Measurements from ENCODE around the gene SRRT.
"Not testable (repeated sequence)": the region's sequence is repeated elsewhere in the genome, so short reads cannot be mapped to it uniquely, and the experiment has no call there.

The SRRT gene

DNA sequence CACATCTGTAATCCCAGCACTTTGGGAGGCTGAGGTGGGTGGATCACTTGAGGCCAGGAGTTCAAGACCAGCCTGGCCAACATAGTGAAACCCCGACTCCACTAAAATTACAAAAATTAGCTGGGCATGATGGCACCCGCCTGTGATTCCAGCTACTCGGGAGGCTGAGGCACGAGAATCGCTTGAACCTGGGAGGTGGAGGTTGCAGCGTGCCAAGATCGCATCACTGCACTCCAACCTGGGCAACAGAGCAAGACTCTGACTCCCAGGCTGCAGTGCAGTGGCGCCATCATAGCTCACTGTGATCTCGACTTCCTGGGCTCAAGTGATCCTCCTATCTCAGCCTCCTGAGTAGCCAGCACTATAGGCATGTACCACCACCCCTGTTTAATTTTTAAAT, 20.0 kb upstream of the SRRT start:
- DNase-seq (ENCODE audit: low spot score); FAIRE-seq: not testable (repeated sequence)

DNA sequence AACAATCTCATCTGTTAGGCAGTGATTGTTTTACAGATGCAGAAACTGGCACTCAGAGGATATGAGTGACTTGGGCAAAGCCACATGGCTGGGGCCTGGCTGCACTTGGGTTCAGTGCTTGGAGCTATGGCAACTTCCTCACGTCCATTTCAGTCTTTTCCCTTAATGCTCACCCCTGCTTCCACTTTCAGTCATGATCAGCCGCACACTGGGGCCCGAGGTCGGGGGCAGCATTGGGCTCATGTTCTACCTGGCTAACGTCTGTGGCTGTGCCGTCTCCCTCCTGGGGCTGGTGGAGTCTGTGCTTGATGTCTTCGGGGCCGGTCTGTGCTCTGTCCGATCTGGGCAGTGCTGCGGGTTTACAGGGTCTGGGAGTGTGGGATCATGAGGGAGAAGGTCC, 19.4 kb upstream of the SRRT start:
- DNase-seq (ENCODE audit: low spot score) (no peak), FAIRE-seq (no peak)

DNA sequence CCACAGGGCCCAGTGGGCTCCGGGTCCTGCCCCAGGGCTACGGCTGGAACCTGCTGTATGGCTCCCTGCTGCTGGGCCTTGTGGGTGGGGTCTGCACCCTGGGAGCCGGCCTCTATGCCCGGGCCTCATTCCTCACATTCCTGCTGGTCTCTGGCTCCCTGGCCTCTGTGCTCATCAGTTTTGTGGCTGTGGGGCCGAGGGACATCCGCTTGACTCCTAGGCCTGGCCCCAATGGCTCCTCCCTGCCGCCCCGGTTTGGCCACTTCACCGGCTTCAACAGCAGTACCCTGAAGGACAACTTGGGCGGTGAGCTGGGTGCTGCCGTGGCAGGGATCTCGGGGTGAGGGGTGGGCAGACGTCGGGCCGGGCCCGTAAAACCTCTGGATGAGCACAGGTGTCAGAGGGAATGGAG, 18.0 kb upstream of the SRRT start:
- no peak for FAIRE-seq
- no peak for DNase-seq (ENCODE audit: low spot score)

DNA sequence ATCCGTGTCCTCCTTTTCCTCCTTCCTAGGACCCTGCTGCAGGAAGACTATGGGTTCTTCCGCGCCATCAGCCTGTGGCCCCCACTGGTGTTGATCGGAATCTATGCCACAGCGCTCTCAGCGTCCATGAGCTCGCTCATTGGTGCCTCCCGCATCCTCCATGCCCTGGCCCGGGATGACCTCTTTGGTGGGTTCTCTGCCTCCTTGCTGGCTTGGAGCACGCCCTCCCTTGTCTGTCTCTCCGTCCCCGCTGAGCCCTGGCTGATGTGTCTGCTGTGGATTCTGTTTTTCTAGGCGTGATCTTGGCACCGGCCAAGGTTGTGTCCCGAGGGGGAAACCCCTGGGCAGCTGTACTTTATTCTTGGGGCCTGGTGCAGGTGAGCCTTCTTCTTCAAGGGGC, 15.0 kb upstream of the SRRT start:
- FAIRE-seq (no peak), DNase-seq (ENCODE audit: low spot score) (no peak)

DNA sequence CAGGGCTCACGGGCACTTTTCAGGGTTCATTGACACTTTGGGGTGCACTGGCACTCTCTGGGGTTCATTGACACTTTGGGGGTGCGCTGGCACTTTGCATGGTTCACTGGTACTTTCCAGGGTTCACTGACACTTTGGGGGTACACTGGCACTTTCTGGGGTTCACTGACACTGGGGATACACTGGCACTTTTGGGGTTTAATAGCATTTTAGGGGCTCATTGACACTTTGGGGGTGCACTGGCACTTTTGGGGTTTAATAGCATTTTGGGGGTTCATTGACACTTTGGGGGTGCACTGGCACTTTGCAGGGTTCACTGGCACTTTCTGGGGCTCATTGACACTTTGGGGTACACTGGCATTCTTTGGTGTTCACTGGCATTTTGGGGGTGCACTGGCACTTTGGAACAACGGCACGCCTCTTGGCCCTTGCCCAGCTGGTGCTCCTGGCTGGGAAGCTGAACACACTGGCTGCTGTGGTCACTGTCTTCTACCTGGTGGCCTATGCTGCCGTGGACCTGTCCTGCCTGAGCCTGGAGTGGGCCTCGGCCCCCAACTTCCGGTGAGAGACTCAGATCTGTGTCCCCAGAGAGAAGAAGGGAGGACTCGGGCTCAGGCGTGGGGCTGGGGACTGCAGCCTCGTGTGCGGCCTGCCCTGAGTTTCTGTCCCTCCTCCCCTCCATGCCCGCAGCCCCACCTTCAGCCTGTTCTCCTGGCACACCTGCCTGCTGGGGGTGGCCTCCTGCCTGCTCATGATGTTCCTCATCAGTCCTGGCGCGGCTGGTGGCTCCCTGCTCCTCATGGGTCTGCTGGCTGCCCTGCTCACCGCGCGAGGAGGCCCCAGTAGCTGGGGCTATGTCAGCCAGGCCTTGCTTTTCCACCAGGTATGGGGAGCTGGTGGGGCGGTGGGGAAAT, 13.9 kb upstream of the SRRT start:
- DNase-seq (ENCODE audit: low spot score) (no peak), FAIRE-seq (no peak)

DNA sequence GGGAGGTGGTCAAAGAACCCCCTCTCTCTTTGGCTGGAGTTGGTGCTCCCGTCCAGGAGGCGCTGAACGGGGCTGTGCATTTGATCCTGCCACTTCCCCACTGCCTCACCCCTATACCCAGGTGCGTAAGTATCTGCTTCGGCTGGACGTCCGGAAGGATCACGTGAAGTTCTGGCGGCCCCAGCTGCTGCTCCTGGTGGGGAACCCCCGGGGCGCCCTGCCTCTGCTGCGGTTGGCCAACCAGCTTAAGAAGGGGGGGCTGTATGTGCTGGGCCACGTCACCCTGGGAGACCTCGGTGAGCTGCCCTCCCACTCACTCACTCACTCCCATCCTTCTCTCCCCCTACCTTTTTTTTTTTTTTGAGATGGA, 13.3 kb upstream of the SRRT start:
- no peak for FAIRE-seq
- no peak for DNase-seq (ENCODE audit: low spot score)

DNA sequence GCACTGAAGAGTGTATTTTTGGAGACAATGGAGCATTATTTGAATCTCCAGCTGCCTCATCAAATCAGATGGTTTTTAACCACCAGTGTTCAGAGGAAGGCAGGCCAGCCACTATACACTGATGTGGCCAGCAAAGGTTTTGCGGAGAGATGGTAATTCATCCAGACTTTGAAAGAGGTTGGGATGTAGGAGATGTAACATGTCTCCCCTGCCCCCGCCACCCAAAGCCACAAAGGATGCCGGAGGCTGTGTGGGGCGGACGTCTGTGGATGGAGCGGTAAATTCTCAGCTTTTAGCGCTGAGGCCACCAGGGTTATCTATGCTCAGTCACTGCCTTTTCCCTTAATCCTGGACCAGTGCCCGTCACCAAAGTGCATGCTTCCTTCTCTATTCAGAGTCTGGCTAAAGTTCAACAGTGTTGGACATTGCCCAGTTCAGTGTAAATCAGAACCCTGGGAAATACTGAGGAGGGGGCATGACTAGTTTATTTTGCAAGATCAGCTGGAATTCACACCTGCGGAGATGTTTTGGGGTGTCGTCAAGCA, 11.4 kb upstream of the SRRT start:
- FAIRE-seq = no peak

DNA sequence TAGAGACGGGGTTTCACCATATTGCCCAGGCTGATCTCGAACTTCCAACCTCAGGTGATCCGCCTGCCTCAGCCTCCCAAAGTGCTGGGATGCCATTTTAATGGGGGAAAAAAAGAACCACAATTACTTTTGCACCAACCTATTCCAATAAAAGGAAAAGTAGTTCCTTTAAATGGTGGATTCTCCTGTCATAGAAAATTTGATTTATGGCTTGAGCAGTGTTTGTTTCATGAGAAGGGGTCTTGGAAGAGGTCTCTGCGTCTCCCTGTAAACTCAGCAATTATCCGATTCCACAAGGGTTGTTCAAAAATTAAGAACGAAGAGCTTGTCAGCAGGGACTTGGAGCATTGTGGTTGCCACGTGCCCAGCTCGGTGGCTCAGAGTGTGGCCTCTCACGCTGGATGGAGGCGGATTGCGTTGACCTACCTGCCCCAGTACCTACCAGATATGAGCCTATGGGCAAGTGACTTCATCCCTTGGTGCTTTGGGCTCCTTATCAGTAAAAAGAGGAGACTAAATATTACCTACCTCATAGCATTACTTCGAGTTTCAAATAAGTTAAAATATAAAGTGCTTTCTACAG, 10.5 kb upstream of the SRRT start:
- DNase-seq (ENCODE audit: low spot score) = no peak
- no peak for FAIRE-seq

More for the DNA sequence above, 11.4 kb upstream of the SRRT start:
- peak; percentile 40 for DNase-seq (ENCODE audit: low spot score)

DNA sequence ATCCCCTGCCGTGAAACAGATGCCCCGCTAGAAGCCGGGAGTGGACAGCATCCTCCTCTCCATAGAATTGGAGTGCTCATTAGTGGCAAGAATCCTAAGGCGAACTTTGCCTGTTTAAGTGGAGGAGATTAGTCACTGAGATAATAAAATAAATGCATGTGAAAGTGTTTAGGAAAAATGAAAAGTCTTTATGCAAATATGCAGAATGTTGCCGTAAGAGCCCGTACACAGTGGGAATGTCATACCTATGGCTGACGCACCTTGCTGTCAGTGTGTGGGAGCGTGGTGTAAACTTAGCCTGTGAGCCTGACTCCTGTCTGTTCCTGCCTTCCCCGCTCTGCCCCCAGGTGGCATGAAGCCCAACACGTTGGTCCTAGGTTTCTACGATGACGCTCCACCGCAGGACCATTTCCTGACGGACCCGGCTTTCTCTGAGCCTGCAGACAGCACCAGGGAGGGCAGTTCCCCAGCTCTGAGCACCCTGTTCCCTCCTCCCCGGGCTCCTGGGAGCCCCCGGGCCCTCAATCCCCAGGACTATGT, 9.5 kb upstream of the SRRT start:
- DNase-seq (ENCODE audit: low spot score) (peak; percentile 48), FAIRE-seq (no peak)

DNA sequence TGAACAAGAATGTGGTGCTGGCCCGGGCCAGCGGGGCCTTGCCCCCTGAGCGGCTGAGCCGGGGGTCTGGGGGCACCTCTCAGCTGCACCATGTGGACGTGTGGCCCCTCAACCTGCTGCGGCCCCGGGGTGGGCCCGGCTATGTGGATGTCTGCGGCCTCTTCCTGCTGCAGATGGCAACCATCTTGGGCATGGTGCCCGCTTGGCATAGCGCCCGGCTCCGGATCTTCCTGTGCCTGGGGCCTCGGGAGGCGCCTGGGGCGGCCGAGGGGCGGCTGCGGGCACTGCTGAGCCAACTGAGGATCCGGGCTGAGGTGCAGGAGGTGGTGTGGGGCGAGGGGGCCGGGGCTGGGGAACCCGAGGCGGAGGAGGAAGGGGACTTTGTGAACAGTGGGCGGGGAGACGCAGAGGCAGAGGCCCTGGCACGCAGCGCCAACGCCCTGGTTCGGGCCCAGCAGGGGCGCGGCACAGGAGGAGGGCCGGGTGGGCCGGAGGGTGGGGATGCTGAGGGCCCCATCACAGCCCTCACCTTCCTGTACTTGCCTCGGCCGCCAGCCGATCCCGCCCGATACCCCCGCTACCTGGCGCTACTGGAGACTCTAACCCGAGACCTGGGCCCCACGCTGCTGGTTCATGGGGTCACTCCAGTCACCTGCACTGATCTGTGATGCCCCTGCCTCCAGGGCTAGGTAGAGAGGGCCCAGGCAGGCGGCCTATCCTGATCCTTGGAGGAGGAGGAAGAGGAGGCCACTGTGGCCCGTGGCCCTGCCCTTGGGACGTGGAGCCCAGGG, 8.8 kb upstream of the SRRT start:
- DNase-seq (ENCODE audit: low spot score) (peak; percentile 43), FAIRE-seq (no peak)

DNA sequence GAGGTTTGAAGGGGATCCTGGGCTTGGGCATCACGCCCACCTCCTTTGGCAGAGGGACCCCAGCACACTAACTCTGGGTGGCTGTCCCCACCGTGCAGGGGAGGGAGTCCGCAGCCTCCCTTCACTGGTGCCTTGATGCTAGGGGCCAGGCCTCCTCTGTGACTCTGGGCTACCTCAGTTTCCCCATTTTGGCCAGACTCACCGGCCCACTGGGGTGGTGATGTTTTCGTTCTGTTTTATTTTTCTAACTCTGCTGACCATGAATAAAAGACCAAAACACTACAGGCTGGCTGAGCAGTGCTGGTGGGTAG, 8.2 kb upstream of the SRRT start:
- no peak for FAIRE-seq
- DNase-seq (ENCODE audit: low spot score) = no peak

DNA sequence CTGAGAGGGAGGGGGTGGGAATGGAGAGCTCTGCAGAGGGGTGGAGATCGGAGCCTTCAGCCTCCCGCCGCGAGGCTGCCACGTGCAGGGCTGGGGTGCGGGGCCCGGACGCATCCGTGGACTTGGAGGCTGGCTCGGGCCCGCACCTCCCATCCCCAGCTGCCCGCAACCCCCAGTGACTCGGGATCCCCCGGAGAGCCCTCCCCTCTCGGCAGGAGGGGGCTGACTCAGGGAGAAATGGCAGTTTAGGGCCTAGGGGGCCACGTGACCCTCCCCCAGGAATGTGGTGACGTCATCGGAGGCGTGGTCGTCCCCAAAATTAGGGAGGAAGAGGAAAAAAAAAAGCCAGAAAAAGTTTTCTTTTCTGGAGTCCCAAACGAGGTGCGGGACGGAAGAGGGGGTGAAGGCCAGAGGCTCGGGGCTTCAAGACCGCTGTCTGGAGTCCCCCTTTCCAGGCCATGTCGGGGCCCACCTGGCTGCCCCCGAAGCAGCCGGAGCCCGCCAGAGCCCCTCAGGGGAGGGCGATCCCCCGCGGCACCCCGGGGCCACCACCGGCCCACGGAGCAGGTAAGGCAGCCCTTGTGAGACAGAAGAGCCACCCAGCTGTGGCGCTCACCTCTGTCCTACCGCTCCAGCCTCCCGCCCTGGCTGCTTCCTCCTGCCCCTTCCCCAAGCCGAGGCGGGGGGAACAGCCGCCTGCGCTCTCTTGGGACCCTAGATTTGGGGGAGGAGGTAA, 7.7 kb upstream of the SRRT start, which contains the start of gene TRIP6:
Gene TRIP6 (plus strand): TSS at position 348 of the 736 bp plus-strand sequence. CDS start 111 bp downstream, at position 459.
- DNase-seq (ENCODE audit: low spot score) (peak; percentile 92), FAIRE-seq (peak; percentile 84)

DNA sequence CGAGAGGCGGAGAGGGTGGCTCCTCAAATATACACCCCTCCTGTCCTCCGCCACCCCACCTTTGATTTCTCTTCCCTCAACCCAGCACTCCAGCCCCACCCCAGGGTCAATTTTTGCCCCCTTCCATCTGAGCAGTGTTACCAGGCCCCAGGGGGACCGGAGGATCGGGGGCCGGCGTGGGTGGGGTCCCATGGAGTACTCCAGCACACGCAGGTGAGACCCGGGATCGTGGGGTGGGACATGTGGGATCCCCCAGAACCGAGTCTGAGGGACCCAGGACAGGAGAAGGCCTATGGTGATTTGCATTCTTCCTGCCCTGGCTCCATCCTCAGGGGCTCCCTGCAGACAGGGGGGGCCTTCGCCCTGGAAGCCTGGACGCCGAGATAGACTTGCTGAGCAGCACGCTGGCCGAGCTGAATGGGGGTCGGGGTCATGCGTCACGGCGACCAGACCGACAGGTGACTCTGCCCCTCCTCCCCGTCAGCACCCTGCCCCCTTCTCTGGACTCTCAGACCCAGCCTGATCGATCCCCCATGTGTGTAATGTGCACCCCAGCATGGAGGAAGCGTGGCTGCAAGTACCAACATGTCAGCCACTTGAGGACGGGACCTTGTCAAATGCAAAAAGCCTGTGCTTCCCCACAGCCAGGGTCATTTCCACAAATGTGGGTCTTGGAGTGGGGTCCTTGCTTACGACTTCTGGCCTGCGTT, 7.0 kb upstream of the SRRT start:
- DNase-seq (ENCODE audit: low spot score) (no peak), FAIRE-seq (no peak)

DNA sequence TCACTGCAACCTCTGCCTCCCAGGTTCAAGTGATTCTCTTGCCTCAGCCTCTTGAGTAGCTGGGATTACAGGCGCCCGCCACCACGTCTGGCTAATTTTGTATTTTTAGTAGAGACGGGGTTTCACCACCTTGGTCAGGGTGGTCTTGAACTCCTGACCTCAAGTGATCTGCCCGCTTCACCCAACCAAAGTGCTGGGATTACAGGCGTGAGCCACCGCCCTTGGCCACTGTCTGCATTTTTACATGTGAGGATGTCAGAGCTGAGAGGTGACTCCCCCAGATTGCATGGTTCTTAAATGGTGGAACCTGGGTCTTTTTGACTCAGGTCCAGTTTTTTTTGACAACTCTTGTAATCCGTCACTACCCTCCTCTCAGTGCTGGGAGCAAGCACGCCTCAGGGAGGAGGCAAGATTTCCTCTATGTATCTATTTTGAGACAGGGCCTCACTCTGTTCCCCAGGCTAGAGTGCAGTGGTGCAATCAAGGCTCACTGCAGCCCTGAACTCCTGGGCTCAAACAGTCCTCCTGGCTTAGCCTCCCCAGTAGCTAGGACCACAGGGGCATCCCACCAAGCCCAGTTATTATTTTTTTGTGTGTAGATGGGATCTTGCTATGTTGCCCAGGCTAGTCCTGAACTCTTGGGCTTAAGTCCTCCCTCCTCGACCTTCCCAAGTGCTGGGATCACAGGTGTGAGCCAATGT, 1.2 kb upstream of the SRRT start:
- FAIRE-seq (no peak), DNase-seq (ENCODE audit: low spot score) (no peak)

DNA sequence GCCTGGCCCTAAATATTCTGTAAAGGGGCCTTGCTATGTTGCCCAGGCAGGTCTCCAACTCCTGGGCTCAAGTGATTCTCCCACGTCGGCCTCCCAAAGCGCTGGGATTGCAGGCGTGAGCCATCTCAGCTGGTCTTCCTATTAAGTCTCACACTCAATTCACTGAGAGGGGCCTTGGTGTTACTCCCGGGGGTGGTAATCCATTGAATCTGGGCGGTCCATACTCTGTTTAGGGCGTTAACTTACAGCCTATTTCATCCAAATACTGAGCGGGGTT, 665 bp upstream of the SRRT start:
- FAIRE-seq (no peak), DNase-seq (ENCODE audit: low spot score) (no peak)

DNA sequence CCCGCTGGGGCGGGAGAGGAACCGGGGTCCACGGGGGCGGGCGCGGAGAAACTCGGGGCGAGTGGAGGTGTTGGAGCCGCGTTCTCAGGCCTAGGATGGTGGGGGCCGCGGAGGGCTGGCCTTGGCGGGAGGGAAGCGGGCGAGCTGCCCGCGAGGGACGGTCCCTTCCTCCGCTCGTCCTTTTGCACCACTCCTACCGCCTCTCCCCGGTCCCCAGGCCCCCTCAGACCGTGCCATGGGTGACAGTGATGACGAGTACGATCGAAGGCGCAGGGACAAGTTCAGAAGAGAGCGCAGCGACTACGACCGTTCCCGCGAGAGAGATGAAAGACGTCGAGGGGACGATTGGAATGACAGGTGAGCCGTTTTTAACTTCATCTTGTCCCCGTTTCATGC, 451 bp downstream of the SRRT start:
- DNase-seq (ENCODE audit: low spot score) (peak; percentile 30), FAIRE-seq (no peak)

DNA sequence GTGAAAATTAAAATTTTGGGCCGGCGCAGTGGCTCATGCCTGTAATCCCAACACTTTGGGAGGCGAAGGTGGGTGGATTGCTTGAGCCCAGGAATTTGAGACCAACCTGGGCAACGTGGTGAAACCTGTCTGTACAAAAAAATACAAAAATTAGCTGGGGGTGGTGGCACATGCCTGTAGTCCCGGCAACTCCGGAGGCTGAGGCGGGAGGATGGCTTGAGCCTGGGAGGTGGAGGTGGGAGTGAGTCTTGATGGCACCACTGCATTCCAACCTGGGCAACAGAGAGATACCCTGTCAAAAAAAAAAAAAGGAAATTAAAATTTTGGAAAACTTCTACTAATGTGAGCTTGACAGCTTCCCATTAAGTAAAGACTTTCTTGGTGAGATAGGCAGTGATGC, 3.1 kb downstream of the SRRT start:
- FAIRE-seq (no peak), DNase-seq (ENCODE audit: low spot score) (no peak)

DNA sequence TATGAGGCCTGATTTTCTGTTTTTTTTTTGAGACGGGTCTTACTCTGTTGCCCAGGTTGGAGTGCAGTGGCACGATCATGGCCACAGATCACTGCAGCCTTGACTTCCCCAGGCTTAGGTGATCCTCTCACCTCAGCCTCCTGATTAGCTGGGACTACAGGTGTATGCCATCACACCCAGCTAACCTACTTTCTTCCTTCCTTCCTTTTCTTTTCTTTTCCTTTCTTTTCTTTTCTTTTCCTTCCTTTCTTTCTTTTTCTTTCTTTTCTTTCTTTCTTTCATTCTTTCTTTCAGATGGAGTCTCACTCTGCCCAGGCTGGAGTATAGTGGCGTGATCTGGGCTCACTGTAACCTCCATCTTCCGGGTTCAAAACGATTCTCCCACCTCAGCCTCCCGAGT, 3.8 kb downstream of the SRRT start:
- DNase-seq (ENCODE audit: low spot score) = no peak
- no peak for FAIRE-seq

DNA sequence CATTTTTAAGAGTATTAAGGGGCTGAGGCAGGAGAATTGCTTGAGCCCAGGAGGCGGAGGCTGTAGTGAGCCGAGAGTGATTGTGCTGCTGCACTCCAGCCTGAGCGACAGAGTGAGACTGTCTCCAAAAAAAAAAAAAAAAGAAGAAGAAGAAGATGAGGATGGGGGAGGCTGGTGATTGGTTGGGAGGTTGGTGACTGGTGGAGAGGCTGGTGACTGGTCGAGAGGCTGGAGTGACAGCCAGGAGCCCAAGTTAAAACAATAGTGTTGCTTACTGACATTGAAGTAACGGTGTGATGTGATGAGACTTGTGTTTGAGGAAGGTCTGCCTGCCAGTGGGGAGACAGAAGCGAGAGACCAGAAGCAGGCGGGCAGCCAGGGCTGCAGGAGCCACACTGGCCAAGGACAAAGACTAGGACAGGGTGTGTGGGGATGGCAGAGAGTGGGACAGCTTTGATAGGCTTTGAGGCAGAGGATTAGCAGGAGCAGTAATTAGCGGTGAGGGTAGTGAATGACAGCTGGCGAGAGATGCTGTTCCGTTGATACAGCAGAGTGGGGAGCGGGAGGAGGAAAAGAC, 4.9 kb downstream of the SRRT start:
- no peak for DNase-seq (ENCODE audit: low spot score)
- FAIRE-seq = no peak

DNA sequence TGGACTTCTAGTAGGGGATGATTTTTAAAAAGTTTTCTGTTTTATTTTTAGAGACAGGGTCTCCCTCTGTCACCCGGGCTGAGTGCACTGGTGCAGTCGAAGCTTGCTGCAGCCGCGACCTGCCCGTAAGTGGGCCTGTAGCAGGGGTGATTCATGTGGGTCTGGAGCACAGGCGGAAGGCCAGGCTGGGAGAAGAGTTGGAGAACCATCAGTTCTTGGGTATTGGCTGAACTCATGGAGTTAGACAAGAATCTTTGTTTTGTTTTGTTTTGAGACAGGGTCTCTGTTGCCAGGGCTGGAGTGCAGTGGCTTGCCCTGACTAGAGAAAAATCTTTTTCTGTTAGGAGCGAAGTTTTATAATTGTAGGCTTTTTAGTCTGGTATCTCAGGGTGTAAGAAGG, 5.7 kb downstream of the SRRT start:
- no peak for FAIRE-seq

More for the DNA sequence above, 5.7 kb downstream of the SRRT start:
- no peak for DNase-seq (ENCODE audit: low spot score)

Data from RCC 7860 (cell line).